Skeletal muscle tissue (tissue), 4 donors: Measurements from ENCODE around the gene STX8. TPM values are rescaled to one million over a fixed set of nuclear protein-coding genes. Genes with fewer than 3 reads are reported as not detected.

Experiments used
- H3K27ac ChIP-seq: one replicate; pipeline ENCODE4 v1.7.0; 2013; ENCODE audit warnings: mild to moderate bottlenecking, low read depth, low read length, inconsistent platforms
- H3K27me3 ChIP-seq, 3 donors: one replicate each; pipeline ENCODE4 v1.7.0; 2013; ENCODE audit warnings: low read length in 3 of 3; ENCODE audit not compliant: control insufficient read depth in 3 of 3, insufficient read depth in 3 of 3
- H3K36me3 ChIP-seq, 3 donors: one replicate each; pipeline ENCODE4 v1.7.0; 2013; ENCODE audit warnings: low read length in 3 of 3; ENCODE audit not compliant: control insufficient read depth in 3 of 3, insufficient read depth in 3 of 3
- H3K4me1 ChIP-seq, 3 donors: one replicate each; pipeline ENCODE4 v1.7.0; 2013; ENCODE audit warnings: low read length in 3 of 3, mild to moderate bottlenecking in 3 of 3; ENCODE audit not compliant: control insufficient read depth in 3 of 3, insufficient read depth in 3 of 3
- H3K4me3 ChIP-seq, 3 donors: one replicate each; pipeline ENCODE4 v1.7.0; 2013; ENCODE audit warnings: low read length in 3 of 3
- H3K9ac ChIP-seq, 3 donors: one replicate each; pipeline ENCODE4 v1.7.0; 2013; ENCODE audit warnings: low read length in 3 of 3, mild to moderate bottlenecking in 3 of 3, moderate library complexity in 2 of 3, low read depth in 1 of 3
- H3K9me3 ChIP-seq, 3 donors: one replicate each; pipeline ENCODE4 v1.7.0; 2013; ENCODE audit warnings: low read length in 3 of 3; ENCODE audit not compliant: control insufficient read depth in 3 of 3
- total RNA-seq: library from RNA; depleted of rRNA; stranded (reverse); fragments of >200 nt; gene quantifications from one replicate; pipeline ENCODE4 v1.2.3, GENCODE V29; 2014
- donor health status: Osteomylitis.

STX8 gene
- total RNA-seq, 1 donor from 2014 or later, result 68.4 TPM

GRCh38 chr17:9217151-9218056 lies 358.2 kb downstream of the STX8 start:
- H3K4me1 ChIP-seq, result peaks cover 2 to 10% (median 4%) of the 10 kb centered on the region in 3 donors
- no peak overlapping the region for H3K27ac ChIP-seq
- no peak overlapping the region for H3K9ac ChIP-seq

GRCh38 chr17:9215465-9215864 lies 360.2 kb downstream of the STX8 start:
- Histone ChIP-seq H3K36me3 (no peaks in the 10 kb centered on the region), H3K9ac (no peak overlapping the region), H3K27ac (no peak overlapping the region), H3K4me3 (no peak overlapping the region), H3K27me3 (no peaks in the 10 kb centered on the region), H3K4me1 (peaks cover 2 to 10% (median 4%) of the 10 kb centered on the region in 3 donors), H3K9me3 (peaks cover 0 to 4% (median 0%) of the 10 kb centered on the region in 3 donors)

More at GRCh38 chr17:9217151-9218056, 358.2 kb downstream of the STX8 start:
- H3K4me3 ChIP-seq, result peak overlapping the region in 1 of 3 donors; percentile 3
- H3K36me3 ChIP-seq, result no peaks in the 10 kb centered on the region
- no peaks in the 10 kb centered on the region for H3K27me3 ChIP-seq
- peaks cover 0 to 4% (median 0%) of the 10 kb centered on the region in 3 donors for H3K9me3 ChIP-seq

GRCh38 chr17:9213303-9213640 lies 362.3 kb downstream of the STX8 start:
- Histone ChIP-seq H3K36me3 (no peaks in the 10 kb centered on the region), H3K27me3 (peaks cover 0 to 4% (median 0%) of the 10 kb centered on the region in 3 donors), H3K27ac (no peak overlapping the region), H3K9me3 (peaks cover 0 to 4% (median 0%) of the 10 kb centered on the region in 3 donors), H3K4me1 (peaks cover 2 to 10% (median 4%) of the 10 kb centered on the region in 3 donors), H3K9ac (no peak overlapping the region), H3K4me3 (no peak overlapping the region)

GRCh38 chr17:9212376-9213302 lies 363.0 kb downstream of the STX8 start:
- H3K27ac ChIP-seq, result no peak overlapping the region
- H3K4me1 ChIP-seq, result peaks cover 2 to 4% (median 4%) of the 10 kb centered on the region in 3 donors
- peaks cover 0 to 4% (median 0%) of the 10 kb centered on the region in 3 donors for H3K9me3 ChIP-seq
- H3K36me3 ChIP-seq, result no peaks in the 10 kb centered on the region
- H3K9ac ChIP-seq, result no peak overlapping the region
- H3K4me3 ChIP-seq, result no peak overlapping the region
- H3K27me3 ChIP-seq, result peaks cover 0 to 6% (median under 1%) of the 10 kb centered on the region in 3 donors

- Histone ChIP-seq H3K27ac (no peak overlapping the region), H3K4me1 (peaks cover 0 to 3% (median under 1%) of the 10 kb centered on the region in 3 donors), H3K27me3 (peaks cover 0 to 8% (median 5%) of the 10 kb centered on the region in 3 donors), H3K9ac (no peak overlapping the region), H3K36me3 (no peaks in the 10 kb centered on the region), H3K4me3 (no peak overlapping the region), H3K9me3 (peaks cover 0 to 1% (median 0%) of the 10 kb centered on the region in 3 donors)
Measured at GRCh38 chr17:9211133-9211765, 364.4 kb downstream of the STX8 start.

GRCh38 chr17:9209781-9210370 lies 365.7 kb downstream of the STX8 start:
- no peak overlapping the region for H3K9ac ChIP-seq
- H3K27me3 ChIP-seq, result peaks cover 0 to 12% (median 12%) of the 10 kb centered on the region in 3 donors

GRCh38 chr17:9209347-9209746 lies 366.3 kb downstream of the STX8 start:
- H3K27ac ChIP-seq, result no peak overlapping the region
- no peak overlapping the region for H3K9ac ChIP-seq
- H3K4me3 ChIP-seq, result no peak overlapping the region
- H3K27me3 ChIP-seq, result peaks cover 0 to 12% (median 12%) of the 10 kb centered on the region in 3 donors
- no peaks in the 10 kb centered on the region for H3K36me3 ChIP-seq
- H3K9me3 ChIP-seq, result no peaks in the 10 kb centered on the region
- H3K4me1 ChIP-seq, result peaks cover 0 to 10% (median 9%) of the 10 kb centered on the region in 3 donors

More at GRCh38 chr17:9209781-9210370, 365.7 kb downstream of the STX8 start:
- Histone ChIP-seq H3K36me3 (no peaks in the 10 kb centered on the region), H3K4me3 (no peak overlapping the region), H3K4me1 (peaks cover 0 to 10% (median 9%) of the 10 kb centered on the region in 3 donors), H3K9me3 (no peaks in the 10 kb centered on the region), H3K27ac (no peak overlapping the region)

GRCh38 chr17:9208381-9209105 lies 367.1 kb downstream of the STX8 start:
- Histone ChIP-seq H3K27ac (no peak overlapping the region), H3K9me3 (no peaks in the 10 kb centered on the region), H3K27me3 (peaks cover 0 to 12% (median 12%) of the 10 kb centered on the region in 3 donors), H3K4me1 (peaks cover 0 to 10% (median 9%) of the 10 kb centered on the region in 3 donors), H3K9ac (no peak overlapping the region), H3K36me3 (no peaks in the 10 kb centered on the region), H3K4me3 (no peak overlapping the region)
